ENCODE results near the gene HECTD2.
"Not testable (repeated sequence)": the region's sequence is repeated elsewhere in the genome, so short reads cannot be mapped to it uniquely, and the experiment has no call there.

HECTD2 gene

DNA sequence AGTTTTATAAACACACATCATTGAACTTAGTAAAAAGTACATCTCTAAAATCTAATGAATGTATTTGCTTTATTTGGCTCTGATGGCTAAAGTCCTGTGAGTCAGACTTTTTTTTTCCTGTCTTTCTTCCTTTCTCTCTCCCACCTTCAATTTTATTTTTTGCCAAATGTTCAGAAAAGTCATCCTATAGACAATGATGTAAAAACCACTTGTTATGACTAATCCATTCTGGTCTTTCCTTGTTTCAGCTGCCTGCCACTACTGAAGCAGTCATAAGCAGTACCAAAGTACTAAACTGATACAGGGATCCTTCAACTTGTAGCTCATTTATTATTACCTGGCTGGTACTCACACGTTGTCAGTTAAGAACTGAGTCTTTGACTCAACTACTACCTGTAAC lies 23.9 kb downstream of the HECTD2 start:
- no peak for DNase-seq
- Mint-ChIP-seq H3K4me3 (no peak overlapping the region), H3K27me3 (no peaks in the 10 kb centered on the region), H3K9me3 (no peaks in the 10 kb centered on the region), H3K36me3 (ENCODE audit: low read depth) (peaks cover 13% of the 10 kb centered on the region), H3K27ac (peak overlapping the region; percentile 9), H3K4me1 (peaks cover 6% of the 10 kb centered on the region)
- ATAC-seq, result peak; percentile 71

DNA sequence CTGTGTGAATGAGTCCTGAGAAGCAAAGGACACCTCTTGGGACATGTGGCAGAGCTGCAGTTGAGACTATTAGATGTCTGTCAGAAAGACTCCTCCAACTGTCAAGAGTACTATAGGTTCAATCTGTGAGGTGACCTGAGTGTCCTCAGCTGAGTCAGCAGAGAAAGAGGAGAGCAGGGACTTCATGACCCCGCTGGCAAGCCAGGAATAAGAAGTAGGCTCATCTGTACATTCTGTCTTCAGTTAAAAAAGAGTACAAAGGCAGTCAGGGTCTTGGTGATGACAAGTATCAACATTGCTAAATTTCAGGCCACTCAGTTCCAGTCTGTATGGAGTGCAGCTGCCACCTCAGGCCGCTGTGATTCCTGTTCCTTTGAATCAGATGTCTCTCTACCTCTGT lies 25.1 kb downstream of the HECTD2 start:
- Mint-ChIP-seq H3K4me3 (no peak overlapping the region), H3K27ac (no peak overlapping the region), H3K4me1 (peaks cover 6% of the 10 kb centered on the region), H3K27me3 (no peaks in the 10 kb centered on the region), H3K36me3 (ENCODE audit: low read depth) (peaks cover 19% of the 10 kb centered on the region), H3K9me3 (no peaks in the 10 kb centered on the region)
- ATAC-seq (no peak), DNase-seq (no peak)

GRCh38 chr10:91438228-91438627 lies 28.1 kb downstream of the HECTD2 start:
- H3K9me3 Mint-ChIP-seq, H3K27me3 Mint-ChIP-seq, ATAC-seq, H3K4me3 Mint-ChIP-seq, DNase-seq, H3K4me1 Mint-ChIP-seq, H3K27ac Mint-ChIP-seq: not testable (repeated sequence)
- H3K36me3 Mint-ChIP-seq (ENCODE audit: low read depth), result peaks cover 19% of the 10 kb centered on the region

DNA sequence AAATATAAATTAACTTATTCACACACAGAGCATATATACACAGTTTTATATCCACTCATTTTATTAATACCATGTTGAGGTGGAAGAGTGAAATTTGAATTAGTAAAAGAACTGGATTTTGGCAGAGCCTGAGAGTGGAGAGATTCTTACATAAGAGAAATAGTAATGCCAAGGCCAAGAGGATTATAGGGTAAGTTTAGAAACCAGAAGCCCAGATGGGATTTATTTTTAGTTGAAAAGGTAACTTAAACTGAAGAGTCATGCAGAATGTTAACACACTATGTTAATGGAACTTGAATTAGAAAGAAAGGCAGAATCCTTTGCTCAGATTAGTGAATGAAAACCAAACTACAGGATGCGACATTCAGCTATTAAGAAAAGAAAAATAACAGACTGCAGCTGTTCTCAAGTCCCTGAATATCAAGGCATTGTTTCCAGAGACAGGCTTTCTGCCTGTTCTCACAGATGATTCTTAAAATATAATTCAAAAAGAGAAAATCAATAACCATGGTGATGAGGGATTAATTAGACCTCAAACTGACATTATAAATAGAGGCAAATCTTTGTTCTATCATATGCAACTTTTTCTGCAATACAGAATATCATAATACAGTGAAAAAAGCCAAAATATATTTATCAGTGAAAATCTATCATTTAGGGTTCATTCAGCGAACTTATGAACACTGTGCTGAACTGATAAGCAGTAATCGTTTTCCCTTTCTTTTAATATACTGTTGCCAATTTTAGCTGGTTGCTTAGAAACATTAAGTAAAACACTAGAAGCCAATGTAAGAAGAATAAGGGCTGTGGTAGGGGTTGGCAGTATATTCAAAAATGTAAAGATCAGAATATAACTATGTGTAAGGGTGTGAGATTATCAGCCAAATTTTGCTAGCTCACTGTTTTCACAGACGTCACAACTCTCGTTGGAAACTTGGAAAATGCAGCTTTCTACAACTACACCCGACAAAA lies 34.4 kb downstream of the HECTD2 start:
- Mint-ChIP-seq H3K9me3 (peaks cover 11% of the 10 kb centered on the region), H3K27ac (no peak overlapping the region), H3K4me3 (no peak overlapping the region), H3K4me1 (no peaks in the 10 kb centered on the region), H3K27me3 (no peaks in the 10 kb centered on the region), H3K36me3 (ENCODE audit: low read depth) (peaks cover 16% of the 10 kb centered on the region)
- ATAC-seq, result no peak
- no peak for DNase-seq

GRCh38 chr10:91452063-91452462 lies 41.9 kb downstream of the HECTD2 start:
- Mint-ChIP-seq H3K27me3 (no peaks in the 10 kb centered on the region), H3K36me3 (ENCODE audit: low read depth) (peaks cover 11% of the 10 kb centered on the region), H3K4me1 (no peaks in the 10 kb centered on the region), H3K9me3 (peaks cover 37% of the 10 kb centered on the region), H3K4me3 (no peak overlapping the region), H3K27ac (no peak overlapping the region)
- no peak for ATAC-seq
- no peak for DNase-seq

GRCh38 chr10:91453535-91453934 lies 43.4 kb downstream of the HECTD2 start:
- Mint-ChIP-seq H3K36me3 (ENCODE audit: low read depth) (peaks cover 11% of the 10 kb centered on the region), H3K4me1 (no peaks in the 10 kb centered on the region), H3K27ac (no peak overlapping the region), H3K9me3 (peaks cover 37% of the 10 kb centered on the region), H3K27me3 (no peaks in the 10 kb centered on the region), H3K4me3 (no peak overlapping the region)
- ATAC-seq, result no peak
- no peak for DNase-seq

GRCh38 chr10:91455135-91455534 lies 45.0 kb downstream of the HECTD2 start:
- ATAC-seq, H3K4me1 Mint-ChIP-seq: not testable (repeated sequence)

GRCh38 chr10:91460681-91461080 lies 50.5 kb downstream of the HECTD2 start:
- Mint-ChIP-seq H3K4me1 (no peaks in the 10 kb centered on the region), H3K36me3 (ENCODE audit: low read depth) (peaks cover 23% of the 10 kb centered on the region)
- no peak for ATAC-seq

More at GRCh38 chr10:91455135-91455534, 45.0 kb downstream of the HECTD2 start:
- not testable (repeated sequence) for H3K36me3 Mint-ChIP-seq (ENCODE audit: low read depth); H3K27me3 Mint-ChIP-seq; H3K4me3 Mint-ChIP-seq; H3K27ac Mint-ChIP-seq; DNase-seq
- peaks cover 24% of the 10 kb centered on the region for H3K9me3 Mint-ChIP-seq

DNA sequence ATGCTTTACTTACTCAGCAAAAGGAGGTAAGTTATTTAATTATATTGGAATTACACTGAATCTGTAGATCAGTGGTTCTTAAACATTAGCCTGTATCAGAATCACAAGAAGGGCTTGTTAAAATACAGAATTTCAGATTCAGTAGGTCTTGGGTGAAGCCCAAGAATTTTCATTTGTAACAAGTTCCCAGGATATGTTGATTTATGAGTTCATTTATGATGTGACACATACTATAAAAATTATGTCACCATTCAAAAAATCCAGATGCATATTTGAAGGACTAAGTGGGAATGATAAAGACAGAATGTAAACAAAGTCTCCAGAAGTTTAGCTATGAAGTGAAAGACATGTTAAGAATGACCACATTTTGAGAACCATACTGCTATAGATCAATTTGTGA lies 52.3 kb downstream of the HECTD2 start:
- H3K27ac Mint-ChIP-seq, result no peak overlapping the region
- H3K36me3 Mint-ChIP-seq (ENCODE audit: low read depth), result peaks cover 30% of the 10 kb centered on the region
- H3K9me3 Mint-ChIP-seq, result peaks cover 6% of the 10 kb centered on the region
- H3K27me3 Mint-ChIP-seq, result no peaks in the 10 kb centered on the region
- no peaks in the 10 kb centered on the region for H3K4me1 Mint-ChIP-seq
- no peak overlapping the region for H3K4me3 Mint-ChIP-seq
- no peak for ATAC-seq
- DNase-seq, result no peak

More at GRCh38 chr10:91460681-91461080, 50.5 kb downstream of the HECTD2 start:
- Mint-ChIP-seq H3K9me3 (no peaks in the 10 kb centered on the region), H3K27ac (no peak overlapping the region), H3K27me3 (no peaks in the 10 kb centered on the region), H3K4me3 (no peak overlapping the region)
- no peak for DNase-seq

GRCh38 chr10:91464500-91464899 lies 54.4 kb downstream of the HECTD2 start:
- ATAC-seq (no peak), DNase-seq (no peak)
- peaks cover 11% of the 10 kb centered on the region for H3K9me3 Mint-ChIP-seq
- no peaks in the 10 kb centered on the region for H3K27me3 Mint-ChIP-seq
- H3K4me3 Mint-ChIP-seq, result no peak overlapping the region
- H3K27ac Mint-ChIP-seq, result no peak overlapping the region
- H3K4me1 Mint-ChIP-seq, result no peaks in the 10 kb centered on the region
- H3K36me3 Mint-ChIP-seq (ENCODE audit: low read depth), result peaks cover 30% of the 10 kb centered on the region

- H3K4me3 Mint-ChIP-seq, result no peak overlapping the region
- peaks cover 30% of the 10 kb centered on the region for H3K36me3 Mint-ChIP-seq (ENCODE audit: low read depth)
- H3K9me3 Mint-ChIP-seq, result peaks cover 19% of the 10 kb centered on the region
- H3K27ac Mint-ChIP-seq, result no peak overlapping the region
- DNase-seq (no peak), ATAC-seq (no peak)
- no peaks in the 10 kb centered on the region for H3K4me1 Mint-ChIP-seq
- no peaks in the 10 kb centered on the region for H3K27me3 Mint-ChIP-seq
These were observed 55.1 kb downstream of the HECTD2 start for GRCh38 chr10:91465261-91465660.

DNA sequence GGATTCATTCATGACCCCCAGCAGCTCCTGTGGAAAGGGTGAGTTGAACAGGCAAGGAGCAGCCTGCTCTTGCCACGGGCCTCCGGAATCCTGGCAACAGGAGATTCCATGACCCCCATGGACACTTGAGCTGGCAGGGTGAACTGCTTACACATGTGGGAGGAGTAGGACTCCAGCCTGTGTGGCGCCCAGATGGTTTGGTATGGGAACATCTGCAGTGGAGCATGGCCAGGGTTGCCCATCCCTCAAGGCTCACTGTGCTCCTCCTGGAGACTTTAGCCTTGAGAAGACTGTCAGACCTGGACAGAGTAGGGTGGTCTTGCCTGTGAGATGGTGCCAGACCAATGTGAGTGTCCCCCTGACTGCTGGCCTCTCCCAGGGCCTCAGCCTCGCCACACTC lies 57.0 kb downstream of the HECTD2 start:
- Mint-ChIP-seq H3K4me3 (no peak overlapping the region), H3K4me1 (no peaks in the 10 kb centered on the region), H3K36me3 (ENCODE audit: low read depth) (peaks cover 24% of the 10 kb centered on the region), H3K9me3 (peaks cover 32% of the 10 kb centered on the region), H3K27me3 (no peaks in the 10 kb centered on the region), H3K27ac (no peak overlapping the region)
- ATAC-seq (no peak), DNase-seq (no peak)

DNA sequence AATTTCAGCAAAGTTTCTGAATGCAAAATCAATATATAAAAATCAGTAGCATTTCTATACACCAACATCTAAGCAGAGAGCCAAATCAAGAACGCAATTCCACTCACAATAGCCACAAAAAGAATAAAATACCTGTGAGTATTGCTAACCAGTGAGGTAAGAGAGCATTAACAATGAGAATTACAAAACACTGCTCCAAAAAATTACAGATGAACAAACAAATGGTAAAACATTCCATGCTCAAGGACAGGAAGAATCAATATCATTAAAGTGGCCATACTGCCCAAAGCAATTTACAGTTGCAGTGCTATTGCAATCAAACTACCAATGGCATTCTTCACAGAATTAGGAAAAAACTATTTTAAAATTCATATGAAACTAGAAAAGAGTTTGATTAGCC lies 61.5 kb downstream of the HECTD2 start:
- Mint-ChIP-seq H3K4me3 (no peak overlapping the region), H3K4me1 (no peaks in the 10 kb centered on the region), H3K36me3 (ENCODE audit: low read depth) (peaks cover 4% of the 10 kb centered on the region), H3K9me3 (peaks cover 30% of the 10 kb centered on the region), H3K27ac (no peak overlapping the region), H3K27me3 (no peaks in the 10 kb centered on the region)
- DNase-seq (no peak), ATAC-seq (no peak)

DNA sequence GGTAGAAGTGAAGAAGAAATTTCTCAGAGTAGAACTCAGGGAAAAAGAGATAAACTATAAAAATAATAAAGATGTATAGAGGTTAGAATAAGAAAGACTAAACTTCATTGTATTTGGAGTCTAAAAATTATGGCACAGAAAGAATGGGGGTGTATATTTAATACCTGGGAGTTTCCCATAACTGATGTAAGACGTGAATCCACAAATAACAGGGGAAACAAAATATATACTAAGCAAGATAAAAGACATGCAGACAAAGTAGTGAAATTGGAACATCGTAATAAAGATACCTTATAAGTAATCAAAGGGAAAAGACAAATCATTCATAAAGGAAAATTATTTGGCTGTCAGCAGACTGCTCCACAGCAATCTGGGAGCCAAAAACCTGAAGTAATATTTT lies 62.8 kb downstream of the HECTD2 start:
- Mint-ChIP-seq H3K4me1 (no peaks in the 10 kb centered on the region), H3K9me3 (peaks cover 26% of the 10 kb centered on the region), H3K27ac (no peak overlapping the region), H3K4me3 (no peak overlapping the region), H3K27me3 (no peaks in the 10 kb centered on the region), H3K36me3 (ENCODE audit: low read depth) (no peaks in the 10 kb centered on the region)
- DNase-seq (no peak), ATAC-seq (no peak)

DNA sequence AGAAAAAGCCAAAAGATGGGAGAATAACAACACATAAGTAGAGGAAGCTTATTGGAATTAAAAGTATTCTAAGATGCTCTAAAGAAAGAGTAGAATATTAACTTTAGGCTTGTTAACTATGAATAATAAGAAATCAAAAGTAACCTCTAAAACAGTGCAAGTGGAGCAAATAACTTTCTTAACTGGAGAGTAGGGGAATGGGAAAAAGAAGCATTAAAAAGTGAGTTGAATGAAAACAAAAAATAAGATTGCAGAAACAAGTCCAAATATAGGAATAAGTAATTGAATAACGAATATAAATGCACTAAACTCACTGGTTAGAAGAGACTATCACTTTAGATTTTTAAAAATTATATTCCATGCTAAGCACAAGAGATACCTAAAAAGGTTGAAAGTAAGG lies 63.9 kb downstream of the HECTD2 start:
- H3K27me3 Mint-ChIP-seq, result no peaks in the 10 kb centered on the region
- H3K36me3 Mint-ChIP-seq (ENCODE audit: low read depth), result no peaks in the 10 kb centered on the region
- no peak for ATAC-seq
- no peak overlapping the region for H3K27ac Mint-ChIP-seq
- no peak overlapping the region for H3K4me3 Mint-ChIP-seq
- DNase-seq, result no peak
- H3K9me3 Mint-ChIP-seq, result peaks cover 22% of the 10 kb centered on the region
- H3K4me1 Mint-ChIP-seq, result no peaks in the 10 kb centered on the region
